NCI-H1694 treated with DMSO at 0.1 percent for 48 hours (cell line): Measurements from ENCODE around the gene TNFSF18.

Source experiments
- DNase-seq: peaks from one replicate; lab custom pipeline; 2025; lab: John Stamatoyannopoulos, UW

The TNFSF18 gene

DNA sequence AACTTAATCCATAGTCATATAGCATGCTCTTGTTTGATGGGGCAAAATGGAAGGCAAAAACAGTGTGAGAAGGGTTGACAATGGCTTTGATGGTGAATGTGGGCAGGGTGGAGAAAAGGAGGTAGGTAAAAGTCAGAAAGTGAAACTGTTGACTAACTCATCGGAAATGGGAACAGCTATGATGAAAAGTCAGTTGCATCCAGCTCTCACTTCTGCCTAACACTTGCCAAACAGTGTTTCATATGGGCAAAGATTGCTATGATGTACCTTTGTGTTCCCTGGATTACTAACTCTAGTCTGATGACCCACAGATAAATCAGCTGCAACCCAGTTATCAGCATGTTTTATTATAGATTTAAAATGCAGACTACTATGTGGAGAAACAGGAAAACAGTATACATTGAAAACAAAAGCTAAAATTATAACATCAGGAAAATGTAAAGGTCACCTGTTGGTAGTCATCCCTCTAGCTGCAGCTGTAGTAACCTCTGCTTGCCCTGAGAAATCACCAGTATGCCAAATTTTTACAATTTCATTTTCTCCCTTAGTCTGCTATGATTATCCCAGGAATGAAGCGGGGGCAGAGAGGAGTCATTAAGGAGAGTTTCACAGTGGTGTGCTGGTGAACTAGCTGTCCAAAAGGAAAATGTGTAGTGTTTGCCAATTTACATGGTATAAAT lies 11.7 kb downstream of the TNFSF18 start:
- no peak for DNase-seq

DNA sequence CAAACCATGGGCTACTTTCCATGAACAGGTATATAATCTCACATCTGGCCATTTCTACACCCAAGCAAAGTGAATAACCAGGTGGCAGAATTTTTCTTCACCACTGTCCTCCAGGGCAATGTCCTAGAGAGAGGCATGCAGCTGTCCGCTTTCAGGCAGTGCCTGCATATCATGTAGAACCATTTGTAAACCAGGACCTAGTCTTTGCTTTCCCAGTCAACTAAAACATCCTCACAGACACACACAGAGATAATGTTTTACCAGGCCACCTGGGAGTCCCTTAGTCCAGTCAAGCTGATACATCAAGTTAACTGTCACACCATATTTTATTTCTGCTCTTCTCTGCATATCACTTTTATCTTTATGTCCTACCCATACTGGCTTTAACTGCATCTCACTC lies 26.2 kb downstream of the TNFSF18 start:
- no peak for DNase-seq

- no peak for DNase-seq
Measured at GRCh38 chr1:173023343-173023742, 27.4 kb downstream of the TNFSF18 start.

GRCh38 chr1:173020138-173020750 lies 30.5 kb downstream of the TNFSF18 start:
- no peak for DNase-seq

DNA sequence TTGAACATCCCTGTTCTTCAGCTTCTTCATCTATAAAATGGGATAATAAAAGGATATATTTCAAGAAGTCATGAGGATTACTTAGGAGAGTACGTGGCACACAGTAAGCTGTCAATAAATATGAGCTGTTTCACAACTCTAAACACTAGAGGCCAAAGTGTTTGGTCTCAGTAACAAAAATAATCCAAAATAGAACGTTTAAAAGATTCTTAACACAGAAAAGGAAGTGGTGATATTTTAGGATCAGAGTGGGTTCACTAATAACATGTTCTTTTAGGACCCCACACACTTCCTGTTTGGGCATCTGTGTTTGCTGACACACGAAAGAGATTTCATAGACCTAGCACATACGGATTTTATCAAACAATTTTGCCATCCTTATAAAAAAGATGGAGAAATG lies 32.9 kb downstream of the TNFSF18 start:
- DNase-seq: no peak

DNA sequence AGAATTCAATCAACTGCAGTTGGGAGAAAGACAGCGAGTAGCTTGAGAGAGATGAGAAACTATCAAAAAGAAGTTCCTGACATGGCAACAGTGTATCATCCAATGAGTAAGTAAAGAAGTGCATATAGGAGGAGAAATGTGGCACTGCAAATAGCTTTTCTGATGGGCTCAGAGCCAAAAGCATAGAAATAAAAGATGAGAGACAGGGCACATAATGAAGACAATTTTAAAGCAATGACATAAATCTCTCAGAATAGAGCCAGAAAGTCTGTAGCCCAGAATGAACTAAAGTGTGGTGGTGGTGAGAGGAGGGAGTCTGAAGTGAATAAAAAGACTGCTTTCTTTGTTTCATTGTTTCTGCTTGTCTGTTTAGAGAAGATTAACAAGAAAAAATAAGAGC lies 34.3 kb downstream of the TNFSF18 start:
- no peak for DNase-seq

GRCh38 chr1:173015629-173016028 lies 35.1 kb downstream of the TNFSF18 start:
- no peak for DNase-seq

GRCh38 chr1:173014160-173014559 lies 36.6 kb downstream of the TNFSF18 start:
- no peak for DNase-seq

- DNase-seq: no peak
Measured at GRCh38 chr1:173012126-173012525, 38.6 kb downstream of the TNFSF18 start.

DNA sequence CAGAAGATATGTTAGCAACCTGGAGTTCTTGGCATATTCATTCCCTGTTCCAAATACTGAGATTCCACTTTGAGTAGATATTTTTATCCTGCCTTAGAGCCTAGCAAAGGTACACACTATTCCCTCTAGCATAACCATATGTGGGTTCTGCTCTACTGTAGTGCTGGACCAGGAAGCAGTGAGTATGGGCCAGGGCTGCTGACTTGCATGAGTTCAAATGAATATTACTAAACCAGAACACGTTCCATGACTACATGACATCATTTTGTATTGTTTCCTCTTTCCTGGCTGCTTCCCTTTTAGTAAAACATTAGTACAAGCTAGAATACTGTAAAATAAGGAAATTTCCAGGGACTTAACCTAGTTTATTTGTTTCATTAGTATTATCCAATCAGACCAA lies 41.1 kb downstream of the TNFSF18 start:
- DNase-seq: no peak

DNA sequence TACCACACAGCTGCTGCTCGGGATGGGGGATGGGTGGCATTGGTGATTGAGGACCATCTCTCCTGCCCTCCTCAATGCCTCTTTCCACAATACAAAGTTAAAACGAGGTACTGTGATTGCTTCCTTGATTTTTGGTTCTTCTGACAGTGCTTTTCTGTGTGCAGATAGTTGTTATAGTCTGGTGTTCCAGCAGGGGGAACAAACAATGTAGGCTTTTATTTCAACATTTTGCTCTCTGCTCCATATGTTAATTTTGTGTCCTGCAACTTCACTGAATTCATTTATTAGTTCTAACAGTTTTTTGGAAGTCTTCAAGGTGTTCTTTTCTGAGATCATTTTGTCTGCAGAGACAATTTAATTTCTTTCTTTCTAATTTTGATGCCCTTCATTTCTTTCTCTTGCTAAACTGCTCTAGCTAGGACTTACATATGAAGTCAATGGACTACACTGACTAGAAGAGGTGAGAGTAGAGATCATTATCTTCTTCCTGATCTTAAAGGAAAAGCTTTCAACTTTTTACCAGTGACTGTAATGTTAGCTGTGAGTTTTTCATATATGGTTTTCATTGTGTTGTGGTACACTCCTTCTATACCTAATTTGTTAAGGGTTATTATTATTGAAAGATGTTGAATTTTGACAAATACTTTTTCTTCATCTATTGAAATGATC lies 45.4 kb downstream of the TNFSF18 start:
- no peak for DNase-seq

DNA sequence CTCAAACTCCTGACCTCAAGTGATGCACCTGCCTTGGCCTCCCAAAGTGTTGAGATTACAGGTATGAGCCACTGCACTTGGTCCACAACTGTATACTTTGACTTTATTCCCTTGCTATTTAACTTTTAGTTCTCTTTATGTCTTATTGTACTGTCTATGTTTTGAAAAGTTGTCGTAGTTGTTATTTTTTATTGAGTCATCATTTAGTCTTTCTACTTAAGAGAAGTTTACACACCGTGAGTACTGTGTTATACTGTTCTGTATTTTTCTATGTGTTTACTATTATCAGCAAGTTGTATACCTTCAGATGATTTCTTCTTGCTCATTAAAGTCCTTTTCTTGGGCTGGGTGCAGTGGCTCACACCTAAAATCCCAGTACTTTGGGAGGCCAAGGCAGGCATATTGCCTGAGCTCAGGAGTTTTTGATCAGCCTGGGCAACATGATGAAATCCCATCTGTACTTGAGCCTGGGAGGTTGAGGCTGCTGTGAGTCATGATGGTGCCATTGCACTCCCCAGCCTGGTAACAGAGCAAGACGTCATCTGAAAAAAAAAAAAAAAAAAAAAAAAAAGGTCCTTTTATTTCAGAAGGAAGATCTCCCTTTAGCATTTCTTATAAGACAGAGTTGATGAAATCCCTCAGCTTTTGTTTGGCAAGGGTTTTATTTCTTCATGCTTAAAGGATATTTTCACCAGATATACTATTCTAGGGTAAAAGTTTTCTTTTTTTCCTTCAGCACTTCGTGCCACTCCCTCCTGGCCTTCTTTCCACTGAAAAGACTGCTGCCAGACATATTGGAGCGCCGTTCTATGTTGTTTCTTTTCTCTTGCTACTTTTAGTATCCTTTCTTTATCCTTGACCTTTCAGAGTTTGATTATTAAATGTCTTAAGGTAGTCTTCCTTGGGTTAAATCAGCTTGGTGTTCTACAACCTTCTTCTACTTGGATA lies 47.6 kb downstream of the TNFSF18 start:
- no peak for DNase-seq

- no peak for DNase-seq
Measured at GRCh38 chr1:172999349-172999748, 51.4 kb downstream of the TNFSF18 start.

DNA sequence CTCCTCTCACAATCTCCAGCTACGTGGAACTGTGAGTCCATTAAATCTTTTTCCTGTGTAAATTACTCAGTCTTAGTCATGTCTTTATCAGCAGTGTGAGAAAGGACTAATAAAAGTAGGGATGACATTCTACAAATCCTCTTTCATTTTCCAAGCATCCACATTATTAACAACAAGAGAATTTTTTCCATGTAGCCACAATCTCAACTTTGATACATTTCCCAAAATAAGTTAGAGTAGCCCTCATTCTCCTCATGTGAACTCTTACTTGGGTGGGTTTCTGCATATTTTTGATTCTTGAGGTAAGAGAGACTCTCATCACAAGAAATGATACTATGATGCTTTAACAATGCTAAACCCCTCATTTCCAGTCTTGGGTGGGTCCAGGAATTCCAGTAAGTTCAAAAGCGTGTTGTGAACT lies 52.8 kb downstream of the TNFSF18 start:
- DNase-seq: no peak

DNA sequence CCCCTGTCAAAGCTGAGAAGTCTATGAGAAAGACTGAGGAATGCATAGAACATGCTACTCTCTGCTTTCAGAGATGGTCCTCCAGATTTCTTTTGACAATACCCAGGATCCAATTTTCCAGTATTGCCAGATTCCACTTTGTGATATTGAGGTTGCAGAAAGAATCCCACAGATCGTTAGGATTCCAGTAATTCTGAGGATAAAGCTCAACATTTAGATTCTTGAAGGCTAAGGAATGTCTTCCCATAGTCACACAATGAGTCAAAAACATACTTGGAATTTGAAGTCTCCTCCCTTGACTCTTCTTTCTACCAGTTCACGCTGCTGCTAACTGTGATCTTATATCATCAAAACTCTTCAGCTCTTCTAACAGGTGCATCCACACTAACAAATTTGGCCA lies 57.1 kb downstream of the TNFSF18 start:
- no peak for DNase-seq

- DNase-seq: no peak
Measured at GRCh38 chr1:172991674-172992400, 58.9 kb downstream of the TNFSF18 start.

DNA sequence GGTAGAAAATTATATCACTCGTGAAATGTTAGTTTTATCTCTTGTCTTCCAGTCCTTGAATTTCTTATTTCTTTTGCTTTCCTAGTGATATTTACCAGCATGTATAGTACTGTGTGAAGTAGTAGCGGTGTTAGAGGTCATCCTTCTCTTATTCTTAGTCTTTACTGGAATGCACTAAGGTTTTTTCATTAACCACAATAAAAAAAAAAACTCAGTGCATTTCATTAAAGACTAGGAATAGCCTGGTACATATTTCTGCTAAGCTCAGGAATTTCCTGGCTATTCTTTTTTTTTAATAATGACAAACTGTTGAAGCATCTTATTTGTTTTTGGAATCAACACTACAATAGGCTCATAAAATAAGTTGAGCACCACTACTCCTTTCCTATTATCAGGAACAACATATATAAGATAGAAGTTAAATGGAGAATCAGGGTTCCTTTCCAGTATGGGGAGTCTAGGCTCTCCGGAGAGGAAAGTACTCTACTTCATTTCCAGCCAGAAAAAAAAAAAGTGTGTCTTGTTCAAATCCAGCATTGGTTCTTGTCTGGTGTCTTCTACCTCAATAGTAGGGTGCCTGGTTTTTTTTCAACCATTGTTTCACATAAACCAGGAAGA lies 60.0 kb downstream of the TNFSF18 start:
- DNase-seq: no peak
